Fibroblast of lung (primary cell): ENCODE measurements around the gene TAS2R10.

Source experiments
- EZH2 ChIP-seq: IDR thresholded peaks from 2 replicates; pipeline ENCODE4 v1.5.1; 2012; ENCODE audit warnings: low read length, control low read depth, mild to moderate bottlenecking; ENCODE audit errors: missing control alignments
- TF ChIP-seq, protein P1 (sequence below), 2 donors: IDR thresholded peaks in 1 of 2; conservative IDR thresholded peaks in 1 of 2; 1 replicate in 1 of 2; 2 replicates in 1 of 2; pipeline ENCODE4 v1.5.1; 2011 to 2012; ENCODE audit warnings: low read length in 2 of 2, control low read depth in 1 of 2, inconsistent platforms in 1 of 2, low read depth in 1 of 2, mild to moderate bottlenecking in 1 of 2

DNA sequence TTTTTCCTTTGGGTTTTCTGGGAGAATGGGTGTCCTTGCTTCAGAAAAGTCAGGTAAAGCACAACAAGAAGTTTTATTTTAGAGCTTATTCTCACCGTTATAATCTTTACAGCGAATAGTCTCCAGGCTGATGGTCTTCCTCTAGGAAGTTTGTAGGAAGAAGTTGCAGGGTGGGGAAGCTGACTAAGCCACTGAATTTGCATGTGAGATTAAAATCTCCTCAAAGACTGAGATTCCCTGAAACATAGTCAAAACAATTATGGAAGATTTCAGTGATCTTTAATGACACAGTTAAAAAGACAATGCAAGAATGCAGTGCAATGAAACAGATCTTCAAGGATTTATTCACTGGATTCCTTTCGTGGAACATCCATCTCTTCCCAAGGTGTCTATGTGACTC is 1.2 kb downstream of the TAS2R10 start:
- TF ChIP-seq, protein P1, sequence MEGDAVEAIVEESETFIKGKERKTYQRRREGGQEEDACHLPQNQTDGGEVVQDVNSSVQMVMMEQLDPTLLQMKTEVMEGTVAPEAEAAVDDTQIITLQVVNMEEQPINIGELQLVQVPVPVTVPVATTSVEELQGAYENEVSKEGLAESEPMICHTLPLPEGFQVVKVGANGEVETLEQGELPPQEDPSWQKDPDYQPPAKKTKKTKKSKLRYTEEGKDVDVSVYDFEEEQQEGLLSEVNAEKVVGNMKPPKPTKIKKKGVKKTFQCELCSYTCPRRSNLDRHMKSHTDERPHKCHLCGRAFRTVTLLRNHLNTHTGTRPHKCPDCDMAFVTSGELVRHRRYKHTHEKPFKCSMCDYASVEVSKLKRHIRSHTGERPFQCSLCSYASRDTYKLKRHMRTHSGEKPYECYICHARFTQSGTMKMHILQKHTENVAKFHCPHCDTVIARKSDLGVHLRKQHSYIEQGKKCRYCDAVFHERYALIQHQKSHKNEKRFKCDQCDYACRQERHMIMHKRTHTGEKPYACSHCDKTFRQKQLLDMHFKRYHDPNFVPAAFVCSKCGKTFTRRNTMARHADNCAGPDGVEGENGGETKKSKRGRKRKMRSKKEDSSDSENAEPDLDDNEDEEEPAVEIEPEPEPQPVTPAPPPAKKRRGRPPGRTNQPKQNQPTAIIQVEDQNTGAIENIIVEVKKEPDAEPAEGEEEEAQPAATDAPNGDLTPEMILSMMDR (conservative IDR thresholded peaks at IDR 0.05 in 1 of 2, IDR thresholded peaks at IDR 0.05 in 1 of 2; ENCODE audit: low read depth in 1 of 2, low read length in 2 of 2), result no peak
- no peak for TF ChIP-seq EZH2
